ENCODE measurements around the gene KCNS3. TPM values are rescaled to one million over a fixed set of nuclear protein-coding genes. Genes with fewer than 3 reads are reported as not detected.

The KCNS3 gene
- total and polyA plus RNA-seq, 3 donors from 2014 or later: 12.1 to 86.9 (median 17.4) TPM

GRCh38 chr2:17975401-17975800 is 96.9 kb downstream of the KCNS3 start:
- no peak overlapping the region for H3K4me3 ChIP-seq
- H3K4me1 ChIP-seq: no peaks in the 10 kb centered on the region
- TF ChIP-seq POLR2A (IDR thresholded peaks at IDR 0.05) (no peak), CTCF (IDR thresholded peaks at IDR 0.05) (no peak)
- intact Hi-C loops (cut with DNase I; ENCODE audit: low total_unique reads): no loop called here
- no peaks in the 10 kb centered on the region for H3K27me3 ChIP-seq
- H3K9me3 ChIP-seq: no peaks in the 10 kb centered on the region
- no peak for DNase-seq
- H3K36me3 ChIP-seq (ENCODE audit: low read depth, missing control alignments): no peaks in the 10 kb centered on the region
- WGBS, 2 donors: 92 to 97% methylated on average over 2 of the region's 2 CpGs
- H3K27ac ChIP-seq: no peak overlapping the region

- Histone ChIP-seq H3K4me3 (no peak overlapping the region), H3K36me3 (ENCODE audit: low read depth, missing control alignments) (no peaks in the 10 kb centered on the region), H3K27ac (no peak overlapping the region), H3K27me3 (no peaks in the 10 kb centered on the region), H3K9me3 (no peaks in the 10 kb centered on the region), H3K4me1 (no peaks in the 10 kb centered on the region)
- no peak for DNase-seq
- intact Hi-C loops (cut with DNase I; ENCODE audit: low total_unique reads): no loop called here
- TF ChIP-seq POLR2A (IDR thresholded peaks at IDR 0.05) (no peak), CTCF (IDR thresholded peaks at IDR 0.05) (no peak)
- WGBS, 2 donors: 62 to 80% methylated on average over 6 of the region's 6 CpGs
Measured at GRCh38 chr2:17976871-17977746, 98.6 kb downstream of the KCNS3 start.

- DNase-seq: no peak
Measured at GRCh38 chr2:17979707-17980106, 101.2 kb downstream of the KCNS3 start.

GRCh38 chr2:17981936-17982335 is 103.5 kb downstream of the KCNS3 start:
- H3K9me3 ChIP-seq: no peaks in the 10 kb centered on the region
- no peak for DNase-seq
- no peaks in the 10 kb centered on the region for H3K4me1 ChIP-seq
- H3K27ac ChIP-seq: no peak overlapping the region
- no peak overlapping the region for H3K4me3 ChIP-seq
- intact Hi-C loops (cut with DNase I; ENCODE audit: low total_unique reads): no loop called here
- WGBS, 2 donors: 55 to 85% methylated on average over 3 of the region's 3 CpGs
- TF ChIP-seq CTCF (IDR thresholded peaks at IDR 0.05) (no peak), POLR2A (IDR thresholded peaks at IDR 0.05) (no peak)
- H3K27me3 ChIP-seq: no peaks in the 10 kb centered on the region
- no peaks in the 10 kb centered on the region for H3K36me3 ChIP-seq (ENCODE audit: low read depth, missing control alignments)

More at GRCh38 chr2:17979707-17980106, 101.2 kb downstream of the KCNS3 start:
- Histone ChIP-seq H3K36me3 (ENCODE audit: low read depth, missing control alignments) (no peaks in the 10 kb centered on the region), H3K4me3 (no peak overlapping the region), H3K4me1 (no peaks in the 10 kb centered on the region), H3K27ac (no peak overlapping the region), H3K27me3 (no peaks in the 10 kb centered on the region), H3K9me3 (no peaks in the 10 kb centered on the region)
- no peak for TF ChIP-seq POLR2A (IDR thresholded peaks at IDR 0.05)
- no peak for TF ChIP-seq CTCF (IDR thresholded peaks at IDR 0.05)
- intact Hi-C loops (cut with DNase I; ENCODE audit: low total_unique reads): no loop called here

Other genes starting within 250 kb of the KCNS3 start
- 10 to 100 TPM; 73.8 to 79.0 TPM for gene SMC6, start 124.9 kb upstream of the KCNS3 start, total RNA-seq
- gene SMC6, start 124.9 kb upstream of the KCNS3 start, polyA plus RNA-seq (ENCODE audit: insufficient read depth, low read depth, low replicate concordance): 21.7 TPM
- gene GEN1, start 124.5 kb upstream of the KCNS3 start, total RNA-seq: 10 to 100 TPM; 31.9 to 59.1 TPM
- 12.8 TPM for gene GEN1, start 124.5 kb upstream of the KCNS3 start, polyA plus RNA-seq (ENCODE audit: insufficient read depth, low read depth, low replicate concordance)
- not detected for gene MSGN1, start 62.2 kb upstream of the KCNS3 start, total RNA-seq
- not detected for gene MSGN1, start 62.2 kb upstream of the KCNS3 start, polyA plus RNA-seq (ENCODE audit: insufficient read depth, low read depth, low replicate concordance)